Adrenal gland (tissue), 12 donors: ENCODE measurements around the gene AMOTL2. TPM values are rescaled to one million over a fixed set of nuclear protein-coding genes. Genes with fewer than 3 reads are reported as not detected.

Experiments used
- DNase-seq, 7 donors: peaks; one replicate each; pipeline ENCODE4 v3.0.0-alpha.2; 2019 to 2020
- H3K27ac ChIP-seq, 5 donors: fragments of 200-600 bp; sonication (generic) in 4 of 5; 1 replicate in 3 of 5; 2 replicates in 2 of 5; pipeline versions ENCODE4 v1.5.1 to v1.8.0; 2016 to 2020; ENCODE audit warnings: mild to moderate bottlenecking in 1 of 5
- H3K27me3 ChIP-seq: fragments of 200-600 bp; 2 replicates; pipeline ENCODE4 v1.8.0; 2021
- H3K36me3 ChIP-seq, 2 donors: fragments of 200-600 bp; replicated peaks in 1 of 2; 1 replicate in 1 of 2; 2 replicates in 1 of 2; pipeline versions ENCODE4 v1.5.1 to v1.8.0; 2018 to 2022
- H3K4me1 ChIP-seq, 2 donors: fragments of 200-600 bp; replicated peaks in 1 of 2; 1 replicate in 1 of 2; 2 replicates in 1 of 2; pipeline versions ENCODE4 v1.5.1 to v1.8.0; 2018 to 2021
- H3K4me3 ChIP-seq, 4 donors: fragments of 200-600 bp; sonication (generic) in 3 of 4; one replicate each; pipeline ENCODE4 v1.5.1; 2016 to 2018
- H3K9me3 ChIP-seq, 3 donors: fragments of 200-600 bp; sonication (generic) in 1 of 3; replicated peaks in 1 of 3; 1 replicate in 2 of 3; 2 replicates in 1 of 3; pipeline versions ENCODE4 v1.5.1 to v1.8.0; 2016 to 2021
- POLR2A ChIP-seq, 2 donors: fragments of 450-650 bp; IDR thresholded peaks; one replicate each; pipeline ENCODE4 v1.6.1; 2017; ENCODE audit warnings: antibody characterized with exemption in 2 of 2, mild to moderate bottlenecking in 2 of 2, moderate library complexity in 1 of 2
- WGBS, 4 donors: extraction: QIAGEN DNeasy Blood & Tissue Kit in 2 of 4; methylation state at CpG; one replicate each; pipeline versions ENCODE4 v1.1.5 to v1.1.7; 2013 to 2017; 5-methylcytosine and 5-hydroxymethylcytosine counted together
- intact Hi-C, 2 donors: fragments of 100-400 bp; cut with DNase I; formaldehyde crosslinking; loops; one replicate each; pipeline versions ENCODE4 v1.14.1 to v1.15.0; 2022 to 2023
- polyA plus RNA-seq, 3 donors: library from polyadenylated mRNA; stranded (reverse); fragments of 200-250 nt in 2 of 3; fragments of 350-450 nt in 1 of 3; fragmentation: Illumina TruSeq in 1 of 3; extraction: RNeasy Lipid Tissue Mini Kit (QIAGEN cat#74804) in 1 of 3; gene quantifications; one replicate each; pipeline ENCODE4 v1.2.3, GENCODE V29; 2013 to 2014
- total RNA-seq, 9 donors: library from RNA; depleted of rRNA in 4 of 9; stranded (reverse); fragments of >200 nt in 4 of 9; fragments of 120-200 nt in 1 of 9; fragmentation: NEBNext Ultra II Directional in 1 of 9; extraction: Animal tissue kit (Norgen Biotek cat#: 25700) in 1 of 9; gene quantifications; one replicate each; pipeline versions ENCODE4 v1.1.0 to v1.2.4, GENCODE V29; 2013 to 2023
- TF ChIP-seq, protein P1 (sequence below), 6 experiments: fragments of 450-650 bp in 4 of 6; fragments of 200-600 bp in 2 of 6; sonication (generic) in 1 of 6; IDR thresholded peaks; 1 replicate in 5 of 6; 2 replicates in 1 of 6; pipeline versions ENCODE4 v1.5.1 to v1.8.0; 2016 to 2021; ENCODE audit warnings: antibody characterized with exemption in 6 of 6, mild to moderate bottlenecking in 2 of 6, moderate library complexity in 1 of 6
- donor health status: healthy with polysubstance abuse.
- donor health status: Bipolar disorder and iron deficiency.
- donor health status: DM: yes; HTN: yes; CAD: no.
- donor health status: DM: no; HTN: no; CAD: no.
- donor health status: DM: no; HTN: no; CAD: no.
- donor health status: DM: yes; HTN: yes; CAD: no.

Gene AMOTL2
- total and polyA plus RNA-seq, 12 donors = 9.3 to 63.0 (median 29.7) TPM

DNA sequence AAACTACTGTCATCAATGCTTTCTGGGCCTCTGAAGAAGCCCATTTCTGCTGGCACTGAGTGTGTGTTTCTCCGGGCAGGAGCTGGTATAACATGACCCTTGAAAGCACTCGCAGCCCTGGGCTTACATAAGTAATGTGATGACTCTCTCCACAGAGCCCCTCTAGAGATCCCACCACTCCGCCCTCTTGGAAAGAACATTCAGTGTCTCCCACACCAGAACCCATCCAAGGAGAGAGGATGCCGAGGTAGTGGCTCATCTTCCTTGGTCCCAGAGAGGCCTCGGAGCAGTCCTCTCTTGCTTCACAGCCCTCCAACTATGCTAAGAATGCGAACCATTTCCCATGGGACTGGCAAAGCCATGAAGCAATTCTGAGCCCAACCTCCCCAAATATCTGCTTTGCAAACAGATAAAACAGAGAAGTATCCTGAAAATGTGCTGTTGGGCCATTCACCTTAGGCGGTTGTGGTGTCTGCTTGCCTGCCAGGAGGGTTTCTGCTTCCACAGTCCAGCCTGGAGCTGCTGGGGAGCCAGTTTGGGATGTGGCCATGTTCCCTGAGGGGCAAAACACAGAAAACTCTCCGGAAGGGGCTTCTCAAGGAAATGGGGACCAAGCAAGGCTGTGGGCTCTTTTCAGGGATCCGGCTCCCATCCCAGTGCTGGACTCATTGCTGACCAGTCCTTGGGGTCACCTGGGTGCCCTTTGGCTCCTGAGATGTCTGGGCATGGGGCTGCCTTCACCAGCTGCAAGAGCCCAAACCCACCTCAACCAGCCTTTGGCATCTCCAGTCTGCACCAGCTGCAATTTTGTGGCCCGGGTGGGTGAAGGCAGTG, 47.3 kb downstream of the AMOTL2 start:
- WGBS, 4 donors = 59 to 67% (median 65%) methylated on average over 7 to 10 of the region's 10 CpGs

DNA sequence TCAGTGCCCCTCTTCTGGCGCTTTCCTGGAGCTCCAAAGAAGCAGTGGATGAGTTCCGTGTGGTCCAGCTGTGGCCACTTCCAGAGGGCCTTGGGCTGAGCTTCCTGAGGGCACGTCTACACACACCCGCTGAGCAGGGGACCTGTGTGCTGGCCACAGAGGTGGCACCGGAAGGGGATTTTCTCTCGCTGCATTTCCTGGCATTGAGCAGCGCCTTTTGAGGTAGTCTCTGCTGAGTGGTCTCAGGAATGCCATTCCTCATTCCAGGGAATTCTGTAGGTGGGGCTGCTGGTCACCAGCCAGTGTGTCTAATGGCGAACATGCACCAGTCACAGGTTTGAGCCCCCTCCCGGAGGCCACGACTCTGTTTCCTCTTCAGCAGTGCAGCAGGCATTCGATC, 48.1 kb downstream of the AMOTL2 start:
- H3K4me1 ChIP-seq = peaks cover 0 to 18% of the 10 kb centered on the region in 2 donors
- peak in 1 of 7 donors; percentile 49 for DNase-seq
- 50 to 74% (median 64%) methylated on average over 3 to 11 of the region's 11 CpGs for WGBS, 4 donors

More for the DNA sequence above, 47.3 kb downstream of the AMOTL2 start:
- H3K27me3 ChIP-seq = no peaks in the 10 kb centered on the region
- no peak overlapping the region for H3K4me3 ChIP-seq
- intact Hi-C loops = no loop called here
- H3K9me3 ChIP-seq = no peaks in the 10 kb centered on the region
- no peak for TF ChIP-seq POLR2A (IDR thresholded peaks at IDR 0.05)
- TF ChIP-seq, protein P1, sequence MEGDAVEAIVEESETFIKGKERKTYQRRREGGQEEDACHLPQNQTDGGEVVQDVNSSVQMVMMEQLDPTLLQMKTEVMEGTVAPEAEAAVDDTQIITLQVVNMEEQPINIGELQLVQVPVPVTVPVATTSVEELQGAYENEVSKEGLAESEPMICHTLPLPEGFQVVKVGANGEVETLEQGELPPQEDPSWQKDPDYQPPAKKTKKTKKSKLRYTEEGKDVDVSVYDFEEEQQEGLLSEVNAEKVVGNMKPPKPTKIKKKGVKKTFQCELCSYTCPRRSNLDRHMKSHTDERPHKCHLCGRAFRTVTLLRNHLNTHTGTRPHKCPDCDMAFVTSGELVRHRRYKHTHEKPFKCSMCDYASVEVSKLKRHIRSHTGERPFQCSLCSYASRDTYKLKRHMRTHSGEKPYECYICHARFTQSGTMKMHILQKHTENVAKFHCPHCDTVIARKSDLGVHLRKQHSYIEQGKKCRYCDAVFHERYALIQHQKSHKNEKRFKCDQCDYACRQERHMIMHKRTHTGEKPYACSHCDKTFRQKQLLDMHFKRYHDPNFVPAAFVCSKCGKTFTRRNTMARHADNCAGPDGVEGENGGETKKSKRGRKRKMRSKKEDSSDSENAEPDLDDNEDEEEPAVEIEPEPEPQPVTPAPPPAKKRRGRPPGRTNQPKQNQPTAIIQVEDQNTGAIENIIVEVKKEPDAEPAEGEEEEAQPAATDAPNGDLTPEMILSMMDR (IDR thresholded peaks at IDR 0.05) = no peak
- DNase-seq = peak in 5 of 7 donors; percentile 46 to 76 (median 62)
- no peaks in the 10 kb centered on the region for H3K36me3 ChIP-seq
- H3K4me1 ChIP-seq = peaks cover 0 to 18% of the 10 kb centered on the region in 2 donors
- H3K27ac ChIP-seq = peak overlapping the region in 3 of 5 donors; percentile 8 to 85 (median 44)

DNA sequence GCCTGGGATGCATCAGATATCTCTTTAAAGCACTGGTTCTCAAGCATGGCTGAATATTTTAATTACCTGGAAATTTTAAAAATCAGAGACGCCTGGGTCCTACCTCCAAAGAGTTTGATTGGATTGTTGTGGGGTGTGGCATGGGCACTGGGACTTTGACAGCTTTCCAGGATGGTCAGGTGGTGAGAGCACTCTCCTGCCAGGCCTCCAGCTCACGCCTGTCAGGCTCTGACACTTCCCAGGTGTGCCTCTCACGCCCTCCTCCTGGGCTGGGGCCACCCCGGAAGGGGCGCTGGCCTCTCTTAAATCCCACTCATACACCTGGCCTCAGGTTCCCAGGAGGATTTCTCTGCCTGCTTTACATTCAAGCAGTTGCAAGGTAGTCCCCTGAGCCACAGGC, 48.5 kb downstream of the AMOTL2 start:
- H3K4me1 ChIP-seq = peaks cover 0 to 18% of the 10 kb centered on the region in 2 donors
- no peaks in the 10 kb centered on the region for H3K36me3 ChIP-seq
- intact Hi-C loops = no loop called here
- H3K27ac ChIP-seq = peak overlapping the region in 2 of 5 donors; percentile 42 to 85
- no peak overlapping the region for H3K4me3 ChIP-seq
- no peaks in the 10 kb centered on the region for H3K9me3 ChIP-seq
- H3K27me3 ChIP-seq = no peaks in the 10 kb centered on the region
- 79 to 92% (median 87%) methylated on average over 5 of the region's 5 CpGs for WGBS, 4 donors
- TF ChIP-seq, protein P1 (IDR thresholded peaks at IDR 0.05) = no peak
- no peak for TF ChIP-seq POLR2A (IDR thresholded peaks at IDR 0.05)
- peak in 1 of 7 donors; percentile 23 for DNase-seq

More for the DNA sequence above, 48.1 kb downstream of the AMOTL2 start:
- no peaks in the 10 kb centered on the region for H3K36me3 ChIP-seq
- no peaks in the 10 kb centered on the region for H3K9me3 ChIP-seq
- intact Hi-C loops = no loop called here
- no peaks in the 10 kb centered on the region for H3K27me3 ChIP-seq
- no peak overlapping the region for H3K4me3 ChIP-seq
- peak overlapping the region in 3 of 5 donors; percentile 8 to 85 (median 42) for H3K27ac ChIP-seq
- no peak for TF ChIP-seq POLR2A (IDR thresholded peaks at IDR 0.05)
- TF ChIP-seq, protein P1 (IDR thresholded peaks at IDR 0.05) = no peak

DNA sequence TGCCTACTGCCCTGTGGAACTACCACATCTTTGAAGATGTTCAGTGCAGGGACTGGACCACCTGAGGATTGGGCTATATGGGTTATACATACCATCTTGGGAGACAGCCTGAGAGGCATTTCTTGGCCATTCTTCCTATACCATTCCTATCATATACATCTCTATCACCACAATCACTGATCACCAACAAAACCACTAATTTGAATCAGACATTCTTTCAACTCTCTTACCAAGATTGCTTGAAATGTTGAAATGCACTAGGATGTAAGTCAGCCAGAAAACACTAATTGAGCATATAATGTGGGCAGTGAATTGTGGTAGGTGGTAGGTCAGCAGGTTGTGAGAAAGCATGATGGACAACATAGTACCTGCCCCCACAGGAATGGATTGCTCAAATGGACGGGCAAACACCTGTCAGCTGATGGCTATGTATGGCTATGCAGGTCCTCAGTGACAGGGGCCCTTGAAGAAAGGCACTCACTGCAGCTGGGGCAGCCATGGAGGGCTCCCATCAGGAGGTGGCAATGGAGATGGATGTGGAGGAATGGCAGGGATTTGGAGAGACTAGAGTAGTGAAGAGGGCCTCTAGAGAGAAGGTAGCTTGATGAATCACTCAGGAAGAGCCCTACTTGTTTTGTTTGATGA, 49.1 kb downstream of the AMOTL2 start:
- WGBS, 4 donors = 82 to 100% (median 100%) methylated on average over 1 of the region's 1 CpG
- Histone ChIP-seq H3K9me3 (no peaks in the 10 kb centered on the region), H3K4me1 (peaks cover 0 to 18% of the 10 kb centered on the region in 2 donors), H3K27me3 (no peaks in the 10 kb centered on the region), H3K4me3 (no peak overlapping the region), H3K27ac (no peak overlapping the region), H3K36me3 (no peaks in the 10 kb centered on the region)
- intact Hi-C loops = no loop called here
- peak in 1 of 7 donors; percentile 24 for DNase-seq
- TF ChIP-seq, protein P1 (IDR thresholded peaks at IDR 0.05) = no peak
- TF ChIP-seq POLR2A (IDR thresholded peaks at IDR 0.05) = no peak
